ENCODE results near the gene TENT4B. TPM values are rescaled to one million over a fixed set of nuclear protein-coding genes. Genes with fewer than 3 reads are reported as not detected.
"Not testable (repeated sequence)": the region's sequence is repeated elsewhere in the genome, so short reads cannot be mapped to it uniquely, and the experiment has no call there.

Gene TENT4B
- total RNA-seq, 1 experiment from 2014 or later, result 11.7 TPM

- DNase-seq (ENCODE audit: low read depth), result no peak
Observed at GRCh38 chr16:50227665-50228064, 74.6 kb downstream of the TENT4B start.

GRCh38 chr16:50228364-50228868 is 75.3 kb downstream of the TENT4B start:
- no peak for DNase-seq (ENCODE audit: low read depth)

GRCh38 chr16:50229149-50229726 is 76.1 kb downstream of the TENT4B start:
- DNase-seq (ENCODE audit: low read depth), result no peak

GRCh38 chr16:50234771-50235556 is 81.9 kb downstream of the TENT4B start:
- DNase-seq (ENCODE audit: low read depth), result no peak

- no peak for DNase-seq (ENCODE audit: low read depth)
Observed at GRCh38 chr16:50235581-50235980, 82.5 kb downstream of the TENT4B start.

- no peak for DNase-seq (ENCODE audit: low read depth)
Observed at GRCh38 chr16:50238314-50238713, 85.2 kb downstream of the TENT4B start.

GRCh38 chr16:50238868-50239301 is 85.8 kb downstream of the TENT4B start:
- no peak for DNase-seq (ENCODE audit: low read depth)

- DNase-seq (ENCODE audit: low read depth), result not testable (repeated sequence)
Observed at GRCh38 chr16:50243024-50243423, 89.9 kb downstream of the TENT4B start.

- peak; percentile 81 for DNase-seq (ENCODE audit: low read depth)
Observed at GRCh38 chr16:50244140-50244503, 91.0 kb downstream of the TENT4B start.

GRCh38 chr16:50244504-50245416 is 91.7 kb downstream of the TENT4B start:
- DNase-seq (ENCODE audit: low read depth), result no peak

- peak; percentile 88 for DNase-seq (ENCODE audit: low read depth)
Observed at GRCh38 chr16:50245417-50246298, 92.6 kb downstream of the TENT4B start.

- DNase-seq (ENCODE audit: low read depth), result no peak
Observed at GRCh38 chr16:50246299-50247122, 93.4 kb downstream of the TENT4B start.

GRCh38 chr16:50247123-50247905 is 94.2 kb downstream of the TENT4B start:
- no peak for DNase-seq (ENCODE audit: low read depth)

- no peak for DNase-seq (ENCODE audit: low read depth)
Observed at GRCh38 chr16:50247906-50248608, 95.0 kb downstream of the TENT4B start.

- no peak for DNase-seq (ENCODE audit: low read depth)
Observed at GRCh38 chr16:50248845-50249244, 95.7 kb downstream of the TENT4B start.

GRCh38 chr16:50251375-50252081 is 98.4 kb downstream of the TENT4B start:
- DNase-seq (ENCODE audit: low read depth), result peak; percentile 84

GRCh38 chr16:50252082-50252611 is 99.0 kb downstream of the TENT4B start:
- DNase-seq (ENCODE audit: low read depth), result no peak
